ENCODE results near the gene SH3TC1.

Gene SH3TC1

GRCh38 chr4:8267077-8267476, 68.0 kb downstream of the SH3TC1 start:
- DNase-seq: peak; percentile 58

- DNase-seq: no peak
These were observed 69.1 kb downstream of the SH3TC1 start for GRCh38 chr4:8268211-8268610.

- DNase-seq: no peak
These were observed 69.9 kb downstream of the SH3TC1 start for GRCh38 chr4:8268901-8269534.

- peak; percentile 65 for DNase-seq
These were observed 70.7 kb downstream of the SH3TC1 start, which contains the start of gene HTRA3 for GRCh38 chr4:8269535-8270417. TSS of gene HTRA3 (plus strand) at chr4:8269754. CDS start at chr4:8269969, 215 bp downstream.

- no peak for DNase-seq
These were observed 71.3 kb downstream of the SH3TC1 start for GRCh38 chr4:8270418-8270771.

- no peak for DNase-seq
These were observed 72.1 kb downstream of the SH3TC1 start for GRCh38 chr4:8270912-8271815.

GRCh38 chr4:8271821-8272220, 72.7 kb downstream of the SH3TC1 start:
- no peak for DNase-seq

- DNase-seq: no peak
These were observed 73.7 kb downstream of the SH3TC1 start for GRCh38 chr4:8272472-8273428.

GRCh38 chr4:8273450-8273849, 74.4 kb downstream of the SH3TC1 start:
- no peak for DNase-seq

GRCh38 chr4:8274066-8274652, 75.1 kb downstream of the SH3TC1 start:
- DNase-seq: no peak

- DNase-seq: peak; percentile 96
These were observed 75.9 kb downstream of the SH3TC1 start for GRCh38 chr4:8274765-8275547.

- no peak for DNase-seq
These were observed 76.4 kb downstream of the SH3TC1 start for GRCh38 chr4:8275548-8275910.

- no peak for DNase-seq
These were observed 77.5 kb downstream of the SH3TC1 start for GRCh38 chr4:8276358-8277240.

GRCh38 chr4:8277356-8278008, 78.4 kb downstream of the SH3TC1 start:
- no peak for DNase-seq

- DNase-seq: no peak
These were observed 78.9 kb downstream of the SH3TC1 start for GRCh38 chr4:8278009-8278395.

GRCh38 chr4:8278421-8279287, 79.6 kb downstream of the SH3TC1 start:
- DNase-seq: peak; percentile 57

- no peak for DNase-seq
These were observed 80.4 kb downstream of the SH3TC1 start for GRCh38 chr4:8279321-8280157.
